Stimulated activated CD4-positive, alpha-beta T cell treated with anti-CD3 and anti-CD28 coated beads, TNF-alpha, amount 100 ng/mL, for 24 hours (primary cell): Measurements from ENCODE around the gene UNC50.

Experiments
- DNase-seq, 3 experiments: peaks; one replicate each; pipeline ENCODE4 v3.0.0-alpha.2; 2020; ENCODE audit warnings: low read depth in 3 of 3

UNC50 gene

GRCh38 chr2:98664323-98664722 is 55.9 kb downstream of the UNC50 start:
- DNase-seq: no peak

- no peak for DNase-seq
These were observed 57.3 kb downstream of the UNC50 start for GRCh38 chr2:98665677-98666076.
